Spleen (tissue), 11 donors: ENCODE measurements around the gene USP7. TPM values are rescaled to one million over a fixed set of nuclear protein-coding genes. Genes with fewer than 3 reads are reported as not detected.

ENCODE experiments used
- DNase-seq: peaks from one replicate; pipeline ENCODE4 v3.0.0-alpha.2; 2020
- H3K27ac ChIP-seq, 8 donors: fragments of 200-600 bp; sonication (generic) in 7 of 8; 1 replicate in 4 of 8; 2 replicates in 4 of 8; pipeline versions ENCODE4 v1.5.0 to v1.8.0; 2016 to 2021; ENCODE audit warnings: inconsistent platforms in 4 of 8, mild to moderate bottlenecking in 4 of 8, moderate library complexity in 1 of 8
- H3K27me3 ChIP-seq, 7 donors: fragments of 200-600 bp; sonication (generic) in 6 of 7; replicated peaks in 1 of 7; 1 replicate in 4 of 7; 2 replicates in 3 of 7; pipeline versions ENCODE4 v1.5.0 to v1.8.0; 2016 to 2021; ENCODE audit warnings: inconsistent platforms in 3 of 7, mild to moderate bottlenecking in 1 of 7
- H3K36me3 ChIP-seq, 6 donors: fragments of 200-600 bp; sonication (generic) in 5 of 6; 1 replicate in 4 of 6; 2 replicates in 2 of 6; pipeline versions ENCODE4 v1.5.0 to v1.8.0; 2016 to 2021; ENCODE audit warnings: inconsistent platforms in 2 of 6
- H3K4me1 ChIP-seq, 6 donors: fragments of 200-600 bp; sonication (generic) in 5 of 6; 1 replicate in 3 of 6; 2 replicates in 3 of 6; pipeline versions ENCODE4 v1.5.0 to v1.8.0; 2016 to 2021; ENCODE audit warnings: inconsistent platforms in 3 of 6
- H3K4me3 ChIP-seq, 8 donors: fragments of 200-600 bp; sonication (generic) in 7 of 8; 1 replicate in 4 of 8; 2 replicates in 4 of 8; pipeline versions ENCODE4 v1.5.0 to v1.8.0; 2016 to 2021; ENCODE audit warnings: inconsistent platforms in 4 of 8, mild to moderate bottlenecking in 4 of 8, moderate library complexity in 2 of 8
- H3K9me3 ChIP-seq, 8 donors: fragments of 200-600 bp; sonication (generic) in 7 of 8; 1 replicate in 4 of 8; 2 replicates in 4 of 8; pipeline versions ENCODE4 v1.5.0 to v1.8.0; 2016 to 2021; ENCODE audit warnings: inconsistent platforms in 4 of 8
- CTCF ChIP-seq, 11 experiments: fragments of 200-600 bp in 7 of 11; fragments of 450-650 bp in 4 of 11; sonication (generic) in 4 of 11; IDR thresholded peaks in 8 of 11; conservative IDR thresholded peaks in 3 of 11; 1 replicate in 7 of 11; 2 replicates in 4 of 11; pipeline versions ENCODE4 v1.4.0 to v1.8.0; 2016 to 2021; ENCODE audit warnings: antibody characterized with exemption in 11 of 11, inconsistent platforms in 4 of 11, mild to moderate bottlenecking in 1 of 11
- POLR2A ChIP-seq, 3 donors: fragments of 450-650 bp; IDR thresholded peaks; one replicate each; pipeline ENCODE4 v1.5.1; 2017; ENCODE audit warnings: antibody characterized with exemption in 3 of 3, mild to moderate bottlenecking in 1 of 3
- POLR2AphosphoS5 ChIP-seq, 3 donors: sonication (generic); formaldehyde crosslinking; IDR thresholded peaks; one replicate each; pipeline ENCODE4 v1.5.1; 2017; ENCODE audit warnings: antibody characterized with exemption in 3 of 3
- WGBS, 5 donors: extraction: QIAGEN DNeasy Blood & Tissue Kit in 3 of 5; methylation state at CpG; one replicate each; pipeline versions ENCODE4 v1.1.5 to v1.1.7; 2013 to 2018; 5-methylcytosine and 5-hydroxymethylcytosine counted together
- intact Hi-C: fragments of 100-400 bp; cut with DNase I; formaldehyde crosslinking; loops from one replicate; pipeline ENCODE4 v1.15.0; 2023; ENCODE audit warnings: low total_unique reads
- polyA plus RNA-seq, 3 donors: library from polyadenylated mRNA; stranded (reverse); fragments of 200-250 nt; gene quantifications; one replicate each; pipeline ENCODE4 v1.2.1, GENCODE V29; 2013
- total RNA-seq, 7 donors: library from RNA; depleted of rRNA in 3 of 7; stranded (reverse); fragments of >200 nt in 3 of 7; fragmentation: NEBNext Ultra II Directional in 4 of 7; extraction: Animal tissue kit (Norgen Biotek cat#: 25700) in 4 of 7; gene quantifications; one replicate each; pipeline versions ENCODE4 v1.1.0 to v1.2.1, GENCODE V29; 2016 to 2021
- donor health status: healthy with polysubstance abuse.
- donor health status: DM: no; HTN: no; CAD: no; lungs with moderate emphysema.
- donor health status: DM: no; HTN: no; CAD: no.
- donor health status: Bipolar disorder and iron deficiency.
- donor health status: healthy.
- donor health status: DM: no; HTN: no; CAD: no.
- donor health status: DM: yes; HTN: yes; CAD: no.

Gene USP7
- total and polyA plus RNA-seq, 10 donors, result 26.1 to 145 (median 126) TPM

- DNase-seq, result peak; percentile 44
- intact Hi-C loops, result loop anchor here (10.0 kb wide), 1 partner anchor 235 kb away; no protein-coding TSS in a partner anchor
Measured at GRCh38 chr16:8889893-8890548, 73.7 kb downstream of the USP7 start.

GRCh38 chr16:8888951-8889892 lies 74.5 kb downstream of the USP7 start:
- DNase-seq, result peak; percentile 69

More at GRCh38 chr16:8889893-8890548, 73.7 kb downstream of the USP7 start:
- Histone ChIP-seq H3K9me3 (no peaks in the 10 kb centered on the region), H3K4me3 (no peak overlapping the region), H3K4me1 (peaks cover 5 to 55% (median 23%) of the 10 kb centered on the region in 6 donors), H3K27me3 (peaks cover 0 to 9% (median 0%) of the 10 kb centered on the region in 7 donors), H3K27ac (no peak overlapping the region), H3K36me3 (peaks cover 0 to 73% (median 43%) of the 10 kb centered on the region in 6 donors)
- TF ChIP-seq POLR2AphosphoS5 (IDR thresholded peaks at IDR 0.05), result no peak
- no peak for TF ChIP-seq POLR2A (IDR thresholded peaks at IDR 0.05)
- TF ChIP-seq CTCF (IDR thresholded peaks at IDR 0.05 in 8 of 11, conservative IDR thresholded peaks at IDR 0.05 in 3 of 11), result no peak
- WGBS, 5 donors, result 88 to 93% (median 91%) methylated on average over 14 of the region's 14 CpGs

GRCh38 chr16:8887952-8888560 lies 75.7 kb downstream of the USP7 start:
- TF ChIP-seq POLR2AphosphoS5 (IDR thresholded peaks at IDR 0.05), result peak in 2 of 3 donors; percentile 26 to 28
- no peak for TF ChIP-seq CTCF (IDR thresholded peaks at IDR 0.05 in 8 of 11, conservative IDR thresholded peaks at IDR 0.05 in 3 of 11)
- Histone ChIP-seq H3K36me3 (peaks cover 0 to 53% (median 24%) of the 10 kb centered on the region in 6 donors), H3K4me3 (no peak overlapping the region), H3K27me3 (peaks cover 0 to 27% (median 0%) of the 10 kb centered on the region in 7 donors), H3K9me3 (no peaks in the 10 kb centered on the region), H3K27ac (no peak overlapping the region), H3K4me1 (peaks cover 5 to 51% (median 23%) of the 10 kb centered on the region in 6 donors)
- intact Hi-C loops, result no loop called here
- WGBS, 5 donors, result 84 to 91% (median 85%) methylated on average over 15 to 16 of the region's 16 CpGs
- DNase-seq, result peak; percentile 73

More at GRCh38 chr16:8888951-8889892, 74.5 kb downstream of the USP7 start:
- intact Hi-C loops, result no loop called here
- no peaks in the 10 kb centered on the region for H3K9me3 ChIP-seq
- peaks cover 5 to 61% (median 23%) of the 10 kb centered on the region in 6 donors for H3K4me1 ChIP-seq
- WGBS, 5 donors, result 86 to 87% (median 87%) methylated on average over 12 to 23 of the region's 23 CpGs
- TF ChIP-seq POLR2AphosphoS5 (IDR thresholded peaks at IDR 0.05) (peak; percentile 23 to 57 (median 36)), POLR2A (IDR thresholded peaks at IDR 0.05) (no peak)
- H3K27ac ChIP-seq, result no peak overlapping the region
- H3K36me3 ChIP-seq, result peaks cover 0 to 65% (median 35%) of the 10 kb centered on the region in 6 donors
- peaks cover 0 to 17% (median 0%) of the 10 kb centered on the region in 7 donors for H3K27me3 ChIP-seq
- no peak overlapping the region for H3K4me3 ChIP-seq

GRCh38 chr16:8887431-8887765 lies 76.3 kb downstream of the USP7 start:
- TF ChIP-seq POLR2AphosphoS5 (IDR thresholded peaks at IDR 0.05), result peak in 1 of 3 donors; percentile 10
- no peak for TF ChIP-seq POLR2A (IDR thresholded peaks at IDR 0.05)
- intact Hi-C loops, result no loop called here

More at GRCh38 chr16:8887431-8887765, 76.3 kb downstream of the USP7 start:
- peak; percentile 64 for DNase-seq
- no peaks in the 10 kb centered on the region for H3K9me3 ChIP-seq
- 86 to 93% (median 88%) methylated on average over 5 to 6 of the region's 6 CpGs for WGBS, 5 donors
- peaks cover 0 to 47% (median 22%) of the 10 kb centered on the region in 6 donors for H3K36me3 ChIP-seq
- peaks cover 1 to 45% (median 21%) of the 10 kb centered on the region in 6 donors for H3K4me1 ChIP-seq
- peaks cover 0 to 31% (median 0%) of the 10 kb centered on the region in 7 donors for H3K27me3 ChIP-seq
- no peak overlapping the region for H3K27ac ChIP-seq
- no peak overlapping the region for H3K4me3 ChIP-seq
